Measurements from ENCODE around the gene ZMAT1. TPM values are rescaled to one million over a fixed set of nuclear protein-coding genes. Genes with fewer than 3 reads are reported as not detected.

The ZMAT1 gene
- total and polyA plus RNA-seq, 2 donors (not counting 1 experiment from before 2014, with no cell fraction given) = 20.6 to 38.4 TPM

- no peaks in the 10 kb centered on the region for H3K36me3 ChIP-seq (replicated peaks in 1 of 2; ENCODE audit: control extremely low read depth in 1 of 2, control insufficient read depth in 1 of 2, extremely low read depth in 1 of 2, insufficient read depth in 2 of 2, low read length in 1 of 2)
- TF ChIP-seq CTCF (IDR thresholded peaks at IDR 0.05) (no peak), EZH2 (IDR thresholded peaks at IDR 0.05; ENCODE audit: borderline replicate concordance, insufficient read depth, low read depth, low read length, poor library complexity, severe bottlenecking) (no peak)
- no peaks in the 10 kb centered on the region for H3K27me3 ChIP-seq (replicated peaks in 1 of 4; ENCODE audit: control extremely low read depth in 1 of 4, control insufficient read depth in 3 of 4, insufficient read depth in 4 of 4, low read length in 3 of 4)
- H3K9ac ChIP-seq (ENCODE audit: low read length) = no peak overlapping the region
- POLR2A ChIA-PET = no interaction called here
- no peak overlapping the region for H2AFZ ChIP-seq (ENCODE audit: insufficient read depth, low read depth, low read length, poor library complexity, severe bottlenecking)
- H3K27ac ChIP-seq (ENCODE audit: low read length in 2 of 2) = no peak overlapping the region
- Mint-ChIP-seq H3K9me3 (ENCODE audit: insufficient read depth) (no peaks in the 10 kb centered on the region), H3K4me3 (no peak overlapping the region), H3K27me3 (no peaks in the 10 kb centered on the region), H3K27ac (no peak overlapping the region), H3K4me1 (peaks cover 14% of the 10 kb centered on the region)
- intact Hi-C loops (cut with micrococcal nuclease) = no loop called here
- no peaks in the 10 kb centered on the region for H3K9me3 ChIP-seq (ENCODE audit: control extremely low read depth in 1 of 3, control insufficient read depth in 2 of 3, insufficient read depth in 1 of 3, low read length in 2 of 3)
- H3K4me3 ChIP-seq (ENCODE audit: control extremely low read depth in 1 of 5, extremely low read depth in 1 of 5, insufficient read depth in 1 of 5, low read depth in 2 of 5, low read length in 4 of 5) = no peak overlapping the region
- no peak overlapping the region for H3K4me2 ChIP-seq (replicated peaks; ENCODE audit: low read depth, low read length, poor library complexity, severe bottlenecking)
- no peaks in the 10 kb centered on the region for H4K20me1 ChIP-seq (ENCODE audit: control insufficient read depth, insufficient read depth, low read length, poor library complexity, severe bottlenecking)
- H3K79me2 ChIP-seq (ENCODE audit: control insufficient read depth, insufficient read depth, low read length) = peaks cover 3% of the 10 kb centered on the region
- CTCF ChIA-PET = no interaction called here
- ATAC-seq (ENCODE audit: low read depth) (no peak), DNase-seq (no peak)
- WGBS (ENCODE audit: insufficient coverage) = no CpG with 5 or more reads among the region's 5 CpGs
- peaks cover 4 to 9% of the 10 kb centered on the region in 2 donors for H3K4me1 ChIP-seq (ENCODE audit: control insufficient read depth in 2 of 2, insufficient read depth in 2 of 2, low read length in 2 of 2)
Measured at GRCh38 chrX:101925733-101926132, 6.1 kb downstream of the ZMAT1 start.

GRCh38 chrX:101918751-101919150 is 13.1 kb downstream of the ZMAT1 start:
- no peak for ATAC-seq (ENCODE audit: low read depth)
- Mint-ChIP-seq H3K27me3 (no peaks in the 10 kb centered on the region), H3K9me3 (ENCODE audit: insufficient read depth) (peaks cover 2% of the 10 kb centered on the region), H3K27ac (no peak overlapping the region), H3K4me3 (no peak overlapping the region), H3K4me1 (no peaks in the 10 kb centered on the region)
- WGBS (ENCODE audit: insufficient coverage) = no CpG with 5 or more reads among the region's 1 CpG
- CTCF ChIA-PET = no interaction called here
- TF ChIP-seq EZH2 (IDR thresholded peaks at IDR 0.05; ENCODE audit: borderline replicate concordance, insufficient read depth, low read depth, low read length, poor library complexity, severe bottlenecking) (no peak), CTCF (IDR thresholded peaks at IDR 0.05) (no peak)
- Histone ChIP-seq H4K20me1 (ENCODE audit: control insufficient read depth, insufficient read depth, low read length, poor library complexity, severe bottlenecking) (no peaks in the 10 kb centered on the region), H3K4me2 (replicated peaks; ENCODE audit: low read depth, low read length, poor library complexity, severe bottlenecking) (no peak overlapping the region), H3K27ac (ENCODE audit: low read length in 2 of 2) (no peak overlapping the region), H3K4me3 (ENCODE audit: control extremely low read depth in 1 of 5, extremely low read depth in 1 of 5, insufficient read depth in 1 of 5, low read depth in 2 of 5, low read length in 4 of 5) (no peak overlapping the region), H3K9ac (ENCODE audit: low read length) (no peak overlapping the region), H3K4me1 (ENCODE audit: control insufficient read depth in 2 of 2, insufficient read depth in 2 of 2, low read length in 2 of 2) (no peaks in the 10 kb centered on the region), H3K79me2 (ENCODE audit: control insufficient read depth, insufficient read depth, low read length) (peaks cover 9% of the 10 kb centered on the region), H3K27me3 (replicated peaks in 1 of 4; ENCODE audit: control extremely low read depth in 1 of 4, control insufficient read depth in 3 of 4, insufficient read depth in 4 of 4, low read length in 3 of 4) (no peaks in the 10 kb centered on the region), H3K36me3 (replicated peaks in 1 of 2; ENCODE audit: control extremely low read depth in 1 of 2, control insufficient read depth in 1 of 2, extremely low read depth in 1 of 2, insufficient read depth in 2 of 2, low read length in 1 of 2) (no peaks in the 10 kb centered on the region), H2AFZ (ENCODE audit: insufficient read depth, low read depth, low read length, poor library complexity, severe bottlenecking) (no peak overlapping the region), H3K9me3 (ENCODE audit: control extremely low read depth in 1 of 3, control insufficient read depth in 2 of 3, insufficient read depth in 1 of 3, low read length in 2 of 3) (no peaks in the 10 kb centered on the region)
- intact Hi-C loops (cut with micrococcal nuclease) = no loop called here
- POLR2A ChIA-PET = no interaction called here
- no peak for DNase-seq
